Measurements from ENCODE around the gene SLC25A5. TPM values are rescaled to one million over a fixed set of nuclear protein-coding genes. Genes with fewer than 3 reads are reported as not detected.

Gene SLC25A5
- total RNA-seq, 3 donors from 2014 or later (not counting 1 experiment from before 2014, with no cell fraction given), result 148 to 182 (median 162) TPM

DNA sequence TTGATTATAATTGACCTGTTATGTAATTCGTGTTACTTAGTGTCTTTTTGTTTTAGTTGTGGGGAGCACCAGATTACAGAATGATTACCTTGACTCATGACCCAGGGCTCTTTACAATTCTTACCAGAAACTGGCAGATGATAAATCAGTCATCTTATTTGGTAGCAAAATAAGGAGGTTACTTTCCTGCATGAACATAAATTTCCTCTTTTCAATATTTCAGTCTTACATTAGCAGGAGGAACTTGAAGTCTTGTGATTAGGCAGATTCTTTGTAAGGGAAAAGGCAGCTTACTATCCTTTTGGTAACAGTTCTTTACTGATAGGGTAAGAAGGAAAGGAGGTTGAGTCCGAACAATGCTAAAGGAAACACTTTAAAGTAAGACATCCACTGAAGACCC lies 26.0 kb upstream of the SLC25A5 start:
- Mint-ChIP-seq H3K4me3 (no peak overlapping the region), H3K27me3 (ENCODE audit: low read depth in 2 of 2) (no peaks in the 10 kb centered on the region), H3K27ac (no peak overlapping the region), H3K9me3 (no peaks in the 10 kb centered on the region), H3K4me1 (no peaks in the 10 kb centered on the region), H3K36me3 (no peaks in the 10 kb centered on the region)
- H3K27me3 ChIP-seq (ENCODE audit: control insufficient read depth, insufficient read depth, low read length), result no peaks in the 10 kb centered on the region
- WGBS (ENCODE audit: insufficient coverage), result no CpG with 5 or more reads among the region's 2 CpGs
- ATAC-seq (no peak), DNase-seq (no peak)
- no peak overlapping the region for H3K4me3 ChIP-seq (ENCODE audit: low read length)
- TF ChIP-seq, protein P1, sequence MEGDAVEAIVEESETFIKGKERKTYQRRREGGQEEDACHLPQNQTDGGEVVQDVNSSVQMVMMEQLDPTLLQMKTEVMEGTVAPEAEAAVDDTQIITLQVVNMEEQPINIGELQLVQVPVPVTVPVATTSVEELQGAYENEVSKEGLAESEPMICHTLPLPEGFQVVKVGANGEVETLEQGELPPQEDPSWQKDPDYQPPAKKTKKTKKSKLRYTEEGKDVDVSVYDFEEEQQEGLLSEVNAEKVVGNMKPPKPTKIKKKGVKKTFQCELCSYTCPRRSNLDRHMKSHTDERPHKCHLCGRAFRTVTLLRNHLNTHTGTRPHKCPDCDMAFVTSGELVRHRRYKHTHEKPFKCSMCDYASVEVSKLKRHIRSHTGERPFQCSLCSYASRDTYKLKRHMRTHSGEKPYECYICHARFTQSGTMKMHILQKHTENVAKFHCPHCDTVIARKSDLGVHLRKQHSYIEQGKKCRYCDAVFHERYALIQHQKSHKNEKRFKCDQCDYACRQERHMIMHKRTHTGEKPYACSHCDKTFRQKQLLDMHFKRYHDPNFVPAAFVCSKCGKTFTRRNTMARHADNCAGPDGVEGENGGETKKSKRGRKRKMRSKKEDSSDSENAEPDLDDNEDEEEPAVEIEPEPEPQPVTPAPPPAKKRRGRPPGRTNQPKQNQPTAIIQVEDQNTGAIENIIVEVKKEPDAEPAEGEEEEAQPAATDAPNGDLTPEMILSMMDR (IDR thresholded peaks at IDR 0.05), result no peak
- H3K4me1 ChIP-seq (ENCODE audit: control insufficient read depth, insufficient read depth, low read length), result no peaks in the 10 kb centered on the region
- no peaks in the 10 kb centered on the region for H3K36me3 ChIP-seq (ENCODE audit: control insufficient read depth, insufficient read depth, low read length)
- no peak overlapping the region for H3K27ac ChIP-seq (ENCODE audit: low read length)
- intact Hi-C loops (cut with micrococcal nuclease), result no loop called here
- H3K9me3 ChIP-seq (ENCODE audit: control insufficient read depth, insufficient read depth, low read length), result no peaks in the 10 kb centered on the region

- H3K9me3 Mint-ChIP-seq, result no peaks in the 10 kb centered on the region
- DNase-seq (no peak), ATAC-seq (no peak)
- Histone ChIP-seq H3K27ac (ENCODE audit: low read length) (no peak overlapping the region), H3K4me1 (ENCODE audit: control insufficient read depth, insufficient read depth, low read length) (no peaks in the 10 kb centered on the region), H3K4me3 (ENCODE audit: low read length) (no peak overlapping the region), H3K36me3 (ENCODE audit: control insufficient read depth, insufficient read depth, low read length) (no peaks in the 10 kb centered on the region), H3K27me3 (ENCODE audit: control insufficient read depth, insufficient read depth, low read length) (no peaks in the 10 kb centered on the region), H3K9me3 (ENCODE audit: control insufficient read depth, insufficient read depth, low read length) (no peaks in the 10 kb centered on the region)
- H3K4me1 Mint-ChIP-seq, result peaks cover 0 to 2% of the 10 kb centered on the region in 2 donors
- H3K27me3 Mint-ChIP-seq (ENCODE audit: low read depth in 2 of 2), result no peaks in the 10 kb centered on the region
- TF ChIP-seq, protein P1 (IDR thresholded peaks at IDR 0.05), result no peak
- intact Hi-C loops (cut with micrococcal nuclease), result no loop called here
- H3K4me3 Mint-ChIP-seq, result no peak overlapping the region
- H3K36me3 Mint-ChIP-seq, result no peaks in the 10 kb centered on the region
- WGBS (ENCODE audit: insufficient coverage), result 95% methylated on average over 4 of the region's 4 CpGs
- no peak overlapping the region for H3K27ac Mint-ChIP-seq
Observed at GRCh38 chrX:119453202-119453601, 15.0 kb upstream of the SLC25A5 start.

GRCh38 chrX:119455264-119455663 lies 13.0 kb upstream of the SLC25A5 start:
- Mint-ChIP-seq H3K36me3 (no peaks in the 10 kb centered on the region), H3K9me3 (no peaks in the 10 kb centered on the region), H3K27me3 (ENCODE audit: low read depth in 2 of 2) (no peaks in the 10 kb centered on the region), H3K4me1 (no peaks in the 10 kb centered on the region), H3K4me3 (no peak overlapping the region), H3K27ac (no peak overlapping the region)
- H3K4me3 ChIP-seq (ENCODE audit: low read length), result no peak overlapping the region
- no peaks in the 10 kb centered on the region for H3K4me1 ChIP-seq (ENCODE audit: control insufficient read depth, insufficient read depth, low read length)
- intact Hi-C loops (cut with micrococcal nuclease), result no loop called here
- no peaks in the 10 kb centered on the region for H3K36me3 ChIP-seq (ENCODE audit: control insufficient read depth, insufficient read depth, low read length)
- H3K27ac ChIP-seq (ENCODE audit: low read length), result no peak overlapping the region
- no peak for DNase-seq
- TF ChIP-seq, protein P1 (IDR thresholded peaks at IDR 0.05), result no peak
- H3K27me3 ChIP-seq (ENCODE audit: control insufficient read depth, insufficient read depth, low read length), result no peaks in the 10 kb centered on the region
- WGBS (ENCODE audit: insufficient coverage), result no CpG with 5 or more reads among the region's 1 CpG
- no peak for ATAC-seq
- no peaks in the 10 kb centered on the region for H3K9me3 ChIP-seq (ENCODE audit: control insufficient read depth, insufficient read depth, low read length)

DNA sequence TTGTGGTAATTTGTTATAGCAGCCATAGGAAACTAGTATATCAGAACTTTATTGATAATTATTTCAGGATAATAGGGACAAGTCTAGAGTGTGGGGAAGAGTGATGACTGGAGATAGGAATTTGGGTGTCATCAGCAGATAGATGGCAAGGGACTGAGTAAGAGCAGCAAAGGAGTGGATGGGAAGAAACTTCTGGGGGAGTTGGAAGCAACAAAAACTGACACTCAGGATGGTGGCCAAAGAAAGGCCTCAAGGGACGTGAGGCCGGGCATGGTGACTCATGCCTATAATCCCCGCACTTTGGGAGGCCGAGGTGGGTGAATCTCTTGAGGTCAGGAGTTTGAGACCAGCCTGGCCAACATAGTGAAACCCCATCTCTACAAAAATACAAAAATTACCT lies 9.1 kb upstream of the SLC25A5 start:
- no peak overlapping the region for H3K27ac ChIP-seq (ENCODE audit: low read length)
- intact Hi-C loops (cut with micrococcal nuclease), result no loop called here
- no peaks in the 10 kb centered on the region for H3K27me3 ChIP-seq (ENCODE audit: control insufficient read depth, insufficient read depth, low read length)
- no peaks in the 10 kb centered on the region for H3K36me3 ChIP-seq (ENCODE audit: control insufficient read depth, insufficient read depth, low read length)
- no peaks in the 10 kb centered on the region for H3K9me3 Mint-ChIP-seq
- H3K4me3 Mint-ChIP-seq, result no peak overlapping the region
- no CpG with 5 or more reads among the region's 4 CpGs for WGBS (ENCODE audit: insufficient coverage)
- H3K4me3 ChIP-seq (ENCODE audit: low read length), result no peak overlapping the region
- H3K4me1 Mint-ChIP-seq, result no peaks in the 10 kb centered on the region
- H3K4me1 ChIP-seq (ENCODE audit: control insufficient read depth, insufficient read depth, low read length), result no peaks in the 10 kb centered on the region
- no peak for ATAC-seq
- TF ChIP-seq, protein P1 (IDR thresholded peaks at IDR 0.05), result no peak
- no peak overlapping the region for H3K27ac Mint-ChIP-seq
- DNase-seq, result no peak
- no peaks in the 10 kb centered on the region for H3K36me3 Mint-ChIP-seq
- no peaks in the 10 kb centered on the region for H3K27me3 Mint-ChIP-seq (ENCODE audit: low read depth in 2 of 2)
- H3K9me3 ChIP-seq (ENCODE audit: control insufficient read depth, insufficient read depth, low read length), result no peaks in the 10 kb centered on the region

All from natural killer cell (primary cell).